Large intestine (tissue), 3 donors: ENCODE results near the gene ST7. TPM values are rescaled to one million over a fixed set of nuclear protein-coding genes. Genes with fewer than 3 reads are reported as not detected.
"Not testable (repeated sequence)": the region's sequence is repeated elsewhere in the genome, so short reads cannot be mapped to it uniquely, and the experiment has no call there.

ENCODE experiments used
- DNase-seq, 2 donors: peaks; one replicate each; pipeline versions ENCODE4 v3.0.0 to v3.0.0-alpha.2; 2013
- H3K27ac ChIP-seq: one replicate; pipeline ENCODE4 v1.5.1; 2013; ENCODE audit warnings: low read length
- H3K27me3 ChIP-seq: 2 replicates; pipeline ENCODE4 v1.6.1; 2013; ENCODE audit warnings: low read length; ENCODE audit not compliant: control insufficient read depth, insufficient read depth
- H3K36me3 ChIP-seq: 2 replicates; pipeline ENCODE4 v1.6.1; 2013; ENCODE audit warnings: low read length; ENCODE audit not compliant: control insufficient read depth, insufficient read depth
- H3K4me1 ChIP-seq: one replicate; pipeline ENCODE4 v1.6.1; 2013; ENCODE audit warnings: low read length; ENCODE audit not compliant: control insufficient read depth, insufficient read depth
- H3K4me3 ChIP-seq: one replicate; pipeline ENCODE4 v1.5.1; 2013; ENCODE audit warnings: low read length
- H3K9me3 ChIP-seq: one replicate; pipeline ENCODE4 v1.6.1; 2013; ENCODE audit warnings: mild to moderate bottlenecking, low read depth, low read length, moderate library complexity; ENCODE audit not compliant: control insufficient read depth
- WGBS: methylation state at CpG from one replicate; pipeline ENCODE4 v1.1.5; 2013; ENCODE audit warnings: low lambda C conversion rate; ENCODE audit not compliant: insufficient coverage; 5-methylcytosine and 5-hydroxymethylcytosine counted together
- polyA plus RNA-seq: library from polyadenylated mRNA; unstranded; fragments of 120-200 nt; gene quantifications from one replicate; pipeline ENCODE4 v1.2.1, GENCODE V29; 2013

The ST7 gene
- polyA plus RNA-seq, 1 donor = 25.1 TPM

GRCh38 chr7:117024811-117025210 is 71.5 kb downstream of the ST7 start:
- Histone ChIP-seq H3K4me1 (no peaks in the 10 kb centered on the region), H3K27ac (no peak overlapping the region), H3K9me3 (no peaks in the 10 kb centered on the region), H3K4me3 (no peak overlapping the region), H3K27me3 (no peaks in the 10 kb centered on the region), H3K36me3 (no peaks in the 10 kb centered on the region)
- no peak for DNase-seq

- no peaks in the 10 kb centered on the region for H3K36me3 ChIP-seq
- H3K27ac ChIP-seq = no peak overlapping the region
- no peak for DNase-seq
- H3K9me3 ChIP-seq = peaks cover 1% of the 10 kb centered on the region
- no peaks in the 10 kb centered on the region for H3K4me1 ChIP-seq
- no peak overlapping the region for H3K4me3 ChIP-seq
- no peaks in the 10 kb centered on the region for H3K27me3 ChIP-seq
Observed at GRCh38 chr7:117025891-117026290, 72.6 kb downstream of the ST7 start.

- WGBS = no CpG with 5 or more reads among the region's 1 CpG
- H3K36me3 ChIP-seq, H3K27me3 ChIP-seq: not testable (repeated sequence)
Observed at GRCh38 chr7:117030346-117030745, 77.0 kb downstream of the ST7 start.

GRCh38 chr7:117030793-117031192 is 77.5 kb downstream of the ST7 start:
- H3K27me3 ChIP-seq, H3K27ac ChIP-seq, H3K4me1 ChIP-seq, H3K4me3 ChIP-seq, H3K9me3 ChIP-seq, H3K36me3 ChIP-seq, DNase-seq: not testable (repeated sequence)
- 0% methylated on average over 1 of the region's 1 CpG for WGBS

More at GRCh38 chr7:117030346-117030745, 77.0 kb downstream of the ST7 start:
- not testable (repeated sequence) for H3K9me3 ChIP-seq, H3K4me3 ChIP-seq, DNase-seq, H3K27ac ChIP-seq, H3K4me1 ChIP-seq

GRCh38 chr7:117032810-117033209 is 79.5 kb downstream of the ST7 start:
- whole genome bisulfite sequencing = no CpG with 5 or more reads among the region's 1 CpG
- H3K4me1 ChIP-seq = no peaks in the 10 kb centered on the region
- no peaks in the 10 kb centered on the region for H3K27me3 ChIP-seq
- no peak for DNase-seq
- H3K9me3 ChIP-seq = peaks cover 6% of the 10 kb centered on the region
- H3K4me3 ChIP-seq = no peak overlapping the region
- H3K36me3 ChIP-seq = no peaks in the 10 kb centered on the region
- H3K27ac ChIP-seq = no peak overlapping the region

- Histone ChIP-seq H3K27me3 (no peaks in the 10 kb centered on the region), H3K27ac (no peak overlapping the region), H3K9me3 (peaks cover 6% of the 10 kb centered on the region), H3K36me3 (no peaks in the 10 kb centered on the region), H3K4me3 (no peak overlapping the region), H3K4me1 (no peaks in the 10 kb centered on the region)
- no peak for DNase-seq
- WGBS = no CpG with 5 or more reads among the region's 3 CpGs
Observed at GRCh38 chr7:117034851-117035464, 81.7 kb downstream of the ST7 start.

- H3K4me1 ChIP-seq = no peaks in the 10 kb centered on the region
- no peak for DNase-seq
- H3K27me3 ChIP-seq = no peaks in the 10 kb centered on the region
- H3K27ac ChIP-seq = no peak overlapping the region
- WGBS = no CpG with 5 or more reads among the region's 1 CpG
- no peaks in the 10 kb centered on the region for H3K36me3 ChIP-seq
- peaks cover 6% of the 10 kb centered on the region for H3K9me3 ChIP-seq
- H3K4me3 ChIP-seq = no peak overlapping the region
Observed at GRCh38 chr7:117035465-117035862, 82.2 kb downstream of the ST7 start.

- Histone ChIP-seq H3K4me1 (no peaks in the 10 kb centered on the region), H3K36me3 (no peaks in the 10 kb centered on the region), H3K27me3 (no peaks in the 10 kb centered on the region), H3K9me3 (peaks cover 2% of the 10 kb centered on the region), H3K27ac (no peak overlapping the region), H3K4me3 (no peak overlapping the region)
- no peak for DNase-seq
- 90% methylated on average over 2 of the region's 4 CpGs for WGBS
Observed at GRCh38 chr7:117036053-117036669, 82.9 kb downstream of the ST7 start.

- Histone ChIP-seq H3K4me3 (no peak overlapping the region), H3K27me3 (no peaks in the 10 kb centered on the region), H3K27ac (no peak overlapping the region), H3K4me1 (no peaks in the 10 kb centered on the region), H3K36me3 (no peaks in the 10 kb centered on the region), H3K9me3 (no peaks in the 10 kb centered on the region)
- DNase-seq = no peak
- no CpG with 5 or more reads among the region's 5 CpGs for WGBS
Observed at GRCh38 chr7:117036836-117037235, 83.5 kb downstream of the ST7 start.

- no peaks in the 10 kb centered on the region for H3K9me3 ChIP-seq
- H3K4me3 ChIP-seq = no peak overlapping the region
- no peak for DNase-seq
- no peak overlapping the region for H3K27ac ChIP-seq
- H3K27me3 ChIP-seq = no peaks in the 10 kb centered on the region
- no peaks in the 10 kb centered on the region for H3K4me1 ChIP-seq
- no peaks in the 10 kb centered on the region for H3K36me3 ChIP-seq
- WGBS = 90% methylated on average over 2 of the region's 2 CpGs
Observed at GRCh38 chr7:117038408-117038807, 85.1 kb downstream of the ST7 start.

- DNase-seq = no peak
Observed at GRCh38 chr7:117041007-117041406, 87.7 kb downstream of the ST7 start.

More at GRCh38 chr7:117041007-117041406, 87.7 kb downstream of the ST7 start:
- no peaks in the 10 kb centered on the region for H3K9me3 ChIP-seq
- H3K4me3 ChIP-seq = no peak overlapping the region
- H3K27me3 ChIP-seq = no peaks in the 10 kb centered on the region
- no peaks in the 10 kb centered on the region for H3K4me1 ChIP-seq
- WGBS = no CpG with 5 or more reads among the region's 2 CpGs
- H3K36me3 ChIP-seq = no peaks in the 10 kb centered on the region
- no peak overlapping the region for H3K27ac ChIP-seq
